ENCODE results near the gene SHISAL2A. TPM values are rescaled to one million over a fixed set of nuclear protein-coding genes. Genes with fewer than 3 reads are reported as not detected.

The SHISAL2A gene
- total RNA-seq, 2 experiments from 2014 or later: 10.8 to 11.4 TPM

- no peak for DNase-seq
- CTCF ChIA-PET: no interaction called here
- Mint-ChIP-seq H3K27me3 (no peaks in the 10 kb centered on the region), H3K27ac (no peak overlapping the region), H3K4me1 (peaks cover 10% of the 10 kb centered on the region), H3K36me3 (ENCODE audit: low read depth) (peaks cover 13% of the 10 kb centered on the region), H3K9me3 (no peaks in the 10 kb centered on the region), H3K4me3 (no peak overlapping the region)
- POLR2A ChIA-PET: no interaction called here
Measured at GRCh38 chr1:52645261-52645660, 12.3 kb downstream of the SHISAL2A start.

DNA sequence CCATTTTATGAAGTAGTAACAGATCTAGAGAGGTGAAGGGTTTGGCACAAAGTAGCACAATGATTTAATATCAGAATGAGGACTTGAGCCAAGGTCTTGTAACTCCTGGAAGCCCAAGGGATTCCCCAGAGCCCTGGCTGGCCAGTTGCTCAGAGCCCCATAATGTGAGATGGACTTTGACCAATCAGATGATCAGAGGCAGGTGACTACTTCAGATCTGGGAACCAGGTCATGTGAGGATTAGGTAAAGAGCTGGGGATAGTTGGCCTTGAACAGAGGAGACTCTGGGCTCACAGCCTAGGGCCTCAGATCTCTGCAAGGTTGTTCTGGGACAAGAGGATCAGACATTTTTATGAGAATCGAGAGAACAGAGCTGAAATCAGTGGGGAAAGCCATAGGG is 18.9 kb downstream of the SHISAL2A start:
- no peak for DNase-seq
- no peak overlapping the region for H3K27ac Mint-ChIP-seq
- no peaks in the 10 kb centered on the region for H3K27me3 Mint-ChIP-seq
- POLR2A ChIA-PET: interaction anchor here (1.0 to 1.1 kb wide), 2 partner anchors 14 to 24 kb away, joined by 3 read pairs; no protein-coding TSS in a partner anchor
- CTCF ChIA-PET: no interaction called here
- peaks cover 5% of the 10 kb centered on the region for H3K36me3 Mint-ChIP-seq (ENCODE audit: low read depth)
- no peak overlapping the region for H3K4me3 Mint-ChIP-seq
- no peaks in the 10 kb centered on the region for H3K9me3 Mint-ChIP-seq
- no peaks in the 10 kb centered on the region for H3K4me1 Mint-ChIP-seq

DNA sequence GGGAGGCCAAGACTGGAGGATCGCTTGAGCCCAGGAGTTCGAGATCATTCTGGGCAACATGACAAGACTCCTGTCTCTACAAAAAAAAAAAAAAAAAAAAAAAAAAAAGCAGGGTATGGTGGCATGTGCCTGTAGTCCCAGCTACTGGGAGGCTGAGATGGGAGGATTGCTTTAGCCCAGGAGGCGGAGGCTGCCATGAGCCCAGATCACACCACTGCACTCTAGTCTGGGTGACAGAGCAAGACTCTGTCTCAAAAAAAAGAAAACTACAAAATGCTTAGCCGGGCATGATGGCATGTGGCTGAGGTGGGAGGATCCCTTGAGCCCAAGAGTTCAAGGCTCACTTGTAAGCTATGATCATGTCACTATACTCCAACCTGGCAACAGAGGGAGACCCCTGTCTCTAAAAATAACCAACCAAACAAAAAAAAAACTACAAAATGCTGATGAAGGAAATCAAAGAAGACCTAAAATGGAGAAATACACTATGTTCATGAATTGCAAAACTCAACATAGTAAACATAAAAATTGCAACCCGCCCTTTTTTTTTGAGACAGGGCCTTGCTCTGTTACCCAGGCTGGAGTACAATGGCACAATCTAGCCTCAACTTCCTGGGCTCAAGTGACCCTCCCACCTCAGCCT is 20.4 kb downstream of the SHISAL2A start:
- Mint-ChIP-seq H3K27ac (no peak overlapping the region), H3K9me3 (no peaks in the 10 kb centered on the region), H3K36me3 (ENCODE audit: low read depth) (peaks cover 5% of the 10 kb centered on the region), H3K27me3 (no peaks in the 10 kb centered on the region), H3K4me1 (peaks cover 1% of the 10 kb centered on the region), H3K4me3 (no peak overlapping the region)
- no peak for DNase-seq
- ChIA-PET POLR2A (interaction anchor here (1.2 kb wide), 1 partner anchor 18 kb away, joined by 3 read pairs; no protein-coding TSS in a partner anchor), CTCF (interaction anchor here (0.8 kb wide), 1 partner anchor 133 kb away, joined by 5 read pairs; no protein-coding TSS in a partner anchor)

GRCh38 chr1:52654063-52654462 is 21.1 kb downstream of the SHISAL2A start:
- peaks cover 2% of the 10 kb centered on the region for H3K36me3 Mint-ChIP-seq (ENCODE audit: low read depth)
- DNase-seq: no peak
- no peaks in the 10 kb centered on the region for H3K27me3 Mint-ChIP-seq
- no peak overlapping the region for H3K27ac Mint-ChIP-seq
- no peak overlapping the region for H3K4me3 Mint-ChIP-seq
- H3K9me3 Mint-ChIP-seq: no peaks in the 10 kb centered on the region
- ChIA-PET POLR2A (interaction anchor here (1.2 kb wide), 1 partner anchor 19 kb away, joined by 3 read pairs; no protein-coding TSS in a partner anchor), CTCF (no interaction called here)
- H3K4me1 Mint-ChIP-seq: peaks cover 8% of the 10 kb centered on the region

DNA sequence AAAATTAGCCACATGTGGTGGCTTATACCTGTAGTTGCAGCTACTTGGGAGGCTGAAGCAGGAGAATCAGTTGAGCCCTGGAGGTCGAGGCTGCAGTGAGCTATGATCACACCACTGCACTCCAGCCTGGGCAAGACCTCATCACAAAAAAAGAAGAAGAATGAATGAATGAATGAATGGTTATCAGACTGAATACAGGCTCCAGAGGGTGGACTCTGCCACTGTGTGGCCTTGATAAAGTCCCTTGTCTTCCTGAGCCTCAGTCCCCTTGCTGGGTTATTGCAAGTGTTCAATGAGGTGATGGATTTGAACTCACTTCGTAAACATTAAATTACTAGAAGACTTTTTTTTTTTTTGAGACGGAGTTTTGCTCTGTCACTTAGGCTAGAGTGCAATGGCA is 24.7 kb downstream of the SHISAL2A start:
- Mint-ChIP-seq H3K9me3 (no peaks in the 10 kb centered on the region), H3K27me3 (no peaks in the 10 kb centered on the region), H3K27ac (no peak overlapping the region), H3K36me3 (ENCODE audit: low read depth) (no peaks in the 10 kb centered on the region), H3K4me1 (peaks cover 17% of the 10 kb centered on the region), H3K4me3 (no peak overlapping the region)
- DNase-seq: no peak
- POLR2A ChIA-PET: interaction anchor here (1.7 kb wide), 1 partner anchor 26 kb away, joined by 8 read pairs; no protein-coding TSS in a partner anchor
- CTCF ChIA-PET: no interaction called here

DNA sequence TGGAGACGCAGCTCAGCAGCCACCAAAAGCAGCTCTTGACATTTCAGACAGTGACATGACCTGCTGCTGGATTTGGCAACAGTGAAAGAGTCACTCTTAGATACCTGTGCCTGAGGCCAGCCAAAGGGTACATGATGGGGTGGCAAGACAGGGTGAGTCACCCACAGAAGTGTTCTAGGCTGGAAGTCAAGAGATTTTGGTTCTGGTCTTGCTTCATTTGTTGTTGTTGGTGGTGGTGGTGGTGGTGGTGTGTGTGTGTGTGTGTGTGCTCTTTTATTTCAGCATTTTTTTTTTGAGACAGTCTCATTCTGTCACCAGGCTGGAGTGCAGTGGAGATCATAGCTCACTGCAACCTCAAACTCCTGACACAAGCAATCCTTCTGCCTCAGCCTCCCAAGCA is 25.8 kb downstream of the SHISAL2A start:
- Mint-ChIP-seq H3K9me3 (no peaks in the 10 kb centered on the region), H3K36me3 (ENCODE audit: low read depth) (no peaks in the 10 kb centered on the region), H3K4me1 (peaks cover 17% of the 10 kb centered on the region), H3K27ac (peak overlapping the region; percentile 50), H3K4me3 (no peak overlapping the region), H3K27me3 (no peaks in the 10 kb centered on the region)
- DNase-seq: no peak
- ChIA-PET CTCF (interaction anchor here (1.5 kb wide), 2 partner anchors 27 to 254 kb away, joined by 3 to 5 read pairs; partner anchors contain the start of genes ORC1 and PRPF38A), POLR2A (interaction anchor here (1.2 to 3.2 kb wide), 6 partner anchors 10 to 255 kb away, joined by 5 to 27 read pairs (median 8); partner anchors contain the start of genes ORC1 and PRPF38A)

- Mint-ChIP-seq H3K9me3 (no peaks in the 10 kb centered on the region), H3K27ac (peak overlapping the region; percentile 50), H3K27me3 (no peaks in the 10 kb centered on the region), H3K36me3 (ENCODE audit: low read depth) (no peaks in the 10 kb centered on the region), H3K4me3 (no peak overlapping the region), H3K4me1 (peaks cover 17% of the 10 kb centered on the region)
- POLR2A ChIA-PET: interaction anchor here (1.2 to 3.2 kb wide), 6 partner anchors 10 to 255 kb away, joined by 5 to 27 read pairs (median 8); partner anchors contain the start of genes ORC1 and PRPF38A
- DNase-seq: peak; percentile 36
- CTCF ChIA-PET: interaction anchor here (0.6 to 1.5 kb wide), 4 partner anchors 9 to 598 kb away, joined by 3 to 5 read pairs (median 4); partner anchors contain the start of genes ORC1 and PRPF38A
Measured at GRCh38 chr1:52659356-52659755, 26.4 kb downstream of the SHISAL2A start.

- no peaks in the 10 kb centered on the region for H3K36me3 Mint-ChIP-seq (ENCODE audit: low read depth)
- CTCF ChIA-PET: interaction anchor here (0.6 to 1.5 kb wide), 4 partner anchors 10 to 599 kb away, joined by 3 to 5 read pairs (median 4); partner anchors contain the start of genes ORC1 and PRPF38A
- peaks cover 17% of the 10 kb centered on the region for H3K4me1 Mint-ChIP-seq
- DNase-seq: no peak
- no peak overlapping the region for H3K4me3 Mint-ChIP-seq
- peak overlapping the region; percentile 50 for H3K27ac Mint-ChIP-seq
- POLR2A ChIA-PET: interaction anchor here (0.9 to 3.2 kb wide), 6 partner anchors 11 to 256 kb away, joined by 3 to 27 read pairs (median 6); partner anchors contain the start of genes ORC1 and PRPF38A
- no peaks in the 10 kb centered on the region for H3K27me3 Mint-ChIP-seq
- H3K9me3 Mint-ChIP-seq: no peaks in the 10 kb centered on the region
Measured at GRCh38 chr1:52659851-52660596, 27.1 kb downstream of the SHISAL2A start.

- Mint-ChIP-seq H3K36me3 (ENCODE audit: low read depth) (no peaks in the 10 kb centered on the region), H3K9me3 (no peaks in the 10 kb centered on the region), H3K27me3 (no peaks in the 10 kb centered on the region), H3K27ac (no peak overlapping the region), H3K4me1 (peaks cover 17% of the 10 kb centered on the region), H3K4me3 (no peak overlapping the region)
- CTCF ChIA-PET: no interaction called here
- POLR2A ChIA-PET: interaction anchor here (0.9 to 3.2 kb wide), 2 partner anchors 23 to 28 kb away, joined by 3 to 27 read pairs; no protein-coding TSS in a partner anchor
- DNase-seq: no peak
Measured at GRCh38 chr1:52660807-52661206, 27.8 kb downstream of the SHISAL2A start.

DNA sequence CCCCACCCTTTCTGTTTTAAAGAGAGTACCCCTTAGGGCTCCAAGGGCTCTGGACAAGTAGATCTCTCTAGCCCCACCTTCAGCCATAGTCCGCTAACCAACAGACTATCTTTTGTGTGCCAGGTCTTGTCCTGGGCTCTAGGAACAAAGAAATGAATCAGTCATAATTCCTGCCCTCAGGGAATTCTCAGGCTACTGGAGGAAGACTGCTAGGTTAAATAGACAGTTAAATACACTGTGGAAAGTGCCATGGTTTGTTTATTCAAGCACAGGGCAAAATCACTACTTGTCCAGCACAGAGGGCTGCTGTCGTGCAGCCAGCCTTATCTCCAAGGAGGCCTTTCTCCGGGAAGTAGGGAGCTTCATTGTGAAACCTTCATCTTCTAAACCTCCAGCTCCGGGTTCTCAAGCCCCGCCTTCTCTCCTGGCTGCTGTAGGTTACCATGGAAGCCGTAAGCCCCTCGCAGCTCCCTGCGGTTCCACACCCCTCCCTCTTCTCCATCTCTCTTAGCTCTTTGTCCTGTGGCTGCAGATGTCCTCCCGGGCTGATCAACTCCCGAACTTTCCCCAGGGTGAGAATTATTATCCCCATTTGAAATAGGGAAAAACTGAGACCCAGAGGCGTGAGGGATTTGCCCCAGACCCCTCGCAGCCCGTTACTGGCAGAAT is 29.8 kb downstream of the SHISAL2A start:
- H3K4me3 Mint-ChIP-seq: no peak overlapping the region
- no peak for DNase-seq
- H3K9me3 Mint-ChIP-seq: no peaks in the 10 kb centered on the region
- no peaks in the 10 kb centered on the region for H3K36me3 Mint-ChIP-seq (ENCODE audit: low read depth)
- H3K4me1 Mint-ChIP-seq: peaks cover 17% of the 10 kb centered on the region
- ChIA-PET CTCF (no interaction called here), POLR2A (no interaction called here)
- H3K27me3 Mint-ChIP-seq: no peaks in the 10 kb centered on the region
- H3K27ac Mint-ChIP-seq: no peak overlapping the region

- H3K4me1 Mint-ChIP-seq: peaks cover 13% of the 10 kb centered on the region
- no peaks in the 10 kb centered on the region for H3K27me3 Mint-ChIP-seq
- H3K27ac Mint-ChIP-seq: no peak overlapping the region
- POLR2A ChIA-PET: no interaction called here
- DNase-seq: no peak
- no peaks in the 10 kb centered on the region for H3K36me3 Mint-ChIP-seq (ENCODE audit: low read depth)
- CTCF ChIA-PET: no interaction called here
- no peaks in the 10 kb centered on the region for H3K9me3 Mint-ChIP-seq
- H3K4me3 Mint-ChIP-seq: no peak overlapping the region
Measured at GRCh38 chr1:52663716-52664115, 30.7 kb downstream of the SHISAL2A start.

DNA sequence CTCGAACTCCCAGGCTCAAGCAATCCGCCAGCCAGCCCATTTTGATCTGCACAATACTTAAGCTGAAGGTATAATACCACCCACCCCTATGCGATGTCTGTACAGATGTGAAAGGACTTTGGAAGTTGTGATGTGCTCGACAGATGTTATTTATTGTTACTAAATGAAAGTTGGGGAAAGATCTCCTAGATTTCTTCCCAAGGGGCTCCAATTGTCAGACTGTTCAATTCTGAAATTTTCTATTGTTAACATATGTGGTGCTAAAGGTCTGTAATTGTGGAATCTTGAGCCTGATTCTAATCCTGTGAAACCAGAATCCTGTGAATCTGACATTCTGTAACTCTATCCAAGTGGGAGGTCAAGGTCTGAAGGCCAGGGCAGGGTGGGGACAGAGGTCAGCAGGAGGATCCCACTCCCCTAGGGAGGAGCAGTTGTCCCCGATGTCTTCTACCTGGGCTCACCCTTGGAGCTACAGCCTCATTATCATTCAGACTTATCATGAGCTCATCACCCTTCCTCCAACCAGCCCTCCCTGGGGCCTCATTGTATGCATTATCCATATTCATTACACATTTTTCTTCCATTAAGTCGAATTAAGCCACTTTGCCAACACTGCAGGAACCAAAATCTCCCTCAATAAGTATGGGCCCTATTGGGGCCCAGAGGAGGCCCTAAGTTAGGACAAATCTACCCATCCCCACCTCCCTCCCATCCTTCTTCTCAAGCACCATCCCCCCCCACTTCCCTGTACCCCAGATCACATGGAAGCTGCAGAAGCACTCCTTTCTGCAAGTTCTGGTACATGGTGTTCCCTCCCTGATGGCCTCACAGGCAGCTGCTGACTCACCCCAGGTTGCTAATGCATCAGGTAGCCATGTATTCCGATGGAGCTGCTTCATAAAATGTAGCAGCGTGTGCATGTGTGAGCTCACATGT is 32.3 kb downstream of the SHISAL2A start:
- Mint-ChIP-seq H3K4me1 (no peaks in the 10 kb centered on the region), H3K9me3 (no peaks in the 10 kb centered on the region), H3K27me3 (no peaks in the 10 kb centered on the region), H3K4me3 (no peak overlapping the region), H3K36me3 (ENCODE audit: low read depth) (no peaks in the 10 kb centered on the region), H3K27ac (no peak overlapping the region)
- ChIA-PET POLR2A (interaction anchor here (1.8 kb wide), 1 partner anchor 32 kb away, joined by 4 read pairs; the partner anchor contains the start of gene SHISAL2A), CTCF (interaction anchor here (1.2 to 2.3 kb wide), 3 partner anchors 9 to 261 kb away, joined by 3 to 15 read pairs (median 3); partner anchors contain the start of genes ORC1 and PRPF38A)
- DNase-seq: no peak
